C1 segment of cervical spinal cord (tissue), 14 donors: ENCODE measurements around the gene ZDHHC14.
A peak's percentile ranks its signal among the peaks of the same experiment; 100 is the strongest.
"Not testable (repeated sequence)": the region's sequence is repeated elsewhere in the genome, so short reads cannot be mapped to it uniquely, and the experiment has no call there.

ENCODE experiments used
- DNase-seq, 14 donors: peaks; one replicate each; lab custom pipeline; 2025; lab: John Stamatoyannopoulos, UW

ZDHHC14 gene

GRCh38 chr6:157569543-157569942 is 188.6 kb downstream of the ZDHHC14 start:
- DNase-seq: no peak

GRCh38 chr6:157570104-157570503 is 189.1 kb downstream of the ZDHHC14 start:
- DNase-seq: no peak

- DNase-seq: no peak
Observed at GRCh38 chr6:157570752-157571151, 189.8 kb downstream of the ZDHHC14 start.

GRCh38 chr6:157571269-157571668 is 190.3 kb downstream of the ZDHHC14 start:
- no peak for DNase-seq

GRCh38 chr6:157571950-157572349 is 191.0 kb downstream of the ZDHHC14 start:
- DNase-seq: no peak

- DNase-seq: peak in 1 of 14 donors; percentile 51
Observed at GRCh38 chr6:157574851-157575424, 193.9 kb downstream of the ZDHHC14 start.

- no peak for DNase-seq
Observed at GRCh38 chr6:157575436-157576145, 194.6 kb downstream of the ZDHHC14 start.

GRCh38 chr6:157576991-157577390 is 196.0 kb downstream of the ZDHHC14 start:
- not testable (repeated sequence) for DNase-seq

GRCh38 chr6:157578527-157578926 is 197.5 kb downstream of the ZDHHC14 start:
- DNase-seq: not testable (repeated sequence)

GRCh38 chr6:157579467-157580031 is 198.6 kb downstream of the ZDHHC14 start:
- peak in 2 of 14 donors; percentile 24 to 26 for DNase-seq

- no peak for DNase-seq
Observed at GRCh38 chr6:157584036-157584435, 203.0 kb downstream of the ZDHHC14 start.

GRCh38 chr6:157585274-157586087 is 204.5 kb downstream of the ZDHHC14 start:
- no peak for DNase-seq

GRCh38 chr6:157586088-157586414 is 205.1 kb downstream of the ZDHHC14 start:
- DNase-seq: peak in 1 of 14 donors; percentile 19

- DNase-seq: no peak
Observed at GRCh38 chr6:157586476-157587126, 205.6 kb downstream of the ZDHHC14 start.

GRCh38 chr6:157587127-157587926 is 206.3 kb downstream of the ZDHHC14 start:
- DNase-seq: no peak

GRCh38 chr6:157590654-157591053 is 209.7 kb downstream of the ZDHHC14 start:
- DNase-seq: not testable (repeated sequence)

GRCh38 chr6:157592541-157592940 is 211.6 kb downstream of the ZDHHC14 start:
- no peak for DNase-seq

GRCh38 chr6:157592980-157593379 is 212.0 kb downstream of the ZDHHC14 start:
- DNase-seq: no peak

GRCh38 chr6:157593596-157593995 is 212.6 kb downstream of the ZDHHC14 start:
- DNase-seq: peak in 1 of 14 donors; percentile 24

- no peak for DNase-seq
Observed at GRCh38 chr6:157594292-157594691, 213.3 kb downstream of the ZDHHC14 start.

GRCh38 chr6:157595768-157596167 is 214.8 kb downstream of the ZDHHC14 start:
- DNase-seq: no peak
